Measurements from ENCODE around the gene GRM4.

DNA sequence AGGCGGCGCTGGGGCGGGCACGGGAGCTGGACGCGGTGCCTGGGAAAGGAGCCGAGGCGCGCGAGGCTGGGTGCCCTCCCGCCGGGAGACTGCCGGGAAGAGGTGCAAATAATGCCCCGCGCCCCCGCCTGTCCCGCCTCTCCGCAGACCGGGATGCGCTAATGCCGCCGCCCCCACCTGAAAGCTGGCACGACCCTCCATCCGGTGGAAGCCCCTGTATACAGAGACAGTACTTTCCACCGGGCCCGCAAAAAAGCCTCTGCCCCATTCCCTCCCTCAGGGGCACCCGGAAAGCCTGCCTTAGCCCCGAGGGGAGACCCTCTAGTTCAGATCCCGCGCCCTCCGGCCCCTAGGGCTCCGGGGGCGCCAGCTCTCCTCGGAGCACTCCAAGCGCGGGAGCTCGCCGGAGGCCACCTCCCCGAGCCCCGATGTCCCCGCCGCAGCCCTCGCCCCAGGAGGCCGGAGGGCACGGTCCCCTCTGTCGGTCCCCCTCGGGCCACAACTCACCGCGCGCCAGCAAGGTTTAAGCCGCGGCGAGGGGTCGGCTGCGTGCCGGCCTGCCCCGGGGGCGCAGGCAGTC lies 1.2 kb downstream of the GRM4 start:
- TF ChIP-seq POLR2A (IDR thresholded peaks at IDR 0.05) = no peak
- TF ChIP-seq, protein P1, sequence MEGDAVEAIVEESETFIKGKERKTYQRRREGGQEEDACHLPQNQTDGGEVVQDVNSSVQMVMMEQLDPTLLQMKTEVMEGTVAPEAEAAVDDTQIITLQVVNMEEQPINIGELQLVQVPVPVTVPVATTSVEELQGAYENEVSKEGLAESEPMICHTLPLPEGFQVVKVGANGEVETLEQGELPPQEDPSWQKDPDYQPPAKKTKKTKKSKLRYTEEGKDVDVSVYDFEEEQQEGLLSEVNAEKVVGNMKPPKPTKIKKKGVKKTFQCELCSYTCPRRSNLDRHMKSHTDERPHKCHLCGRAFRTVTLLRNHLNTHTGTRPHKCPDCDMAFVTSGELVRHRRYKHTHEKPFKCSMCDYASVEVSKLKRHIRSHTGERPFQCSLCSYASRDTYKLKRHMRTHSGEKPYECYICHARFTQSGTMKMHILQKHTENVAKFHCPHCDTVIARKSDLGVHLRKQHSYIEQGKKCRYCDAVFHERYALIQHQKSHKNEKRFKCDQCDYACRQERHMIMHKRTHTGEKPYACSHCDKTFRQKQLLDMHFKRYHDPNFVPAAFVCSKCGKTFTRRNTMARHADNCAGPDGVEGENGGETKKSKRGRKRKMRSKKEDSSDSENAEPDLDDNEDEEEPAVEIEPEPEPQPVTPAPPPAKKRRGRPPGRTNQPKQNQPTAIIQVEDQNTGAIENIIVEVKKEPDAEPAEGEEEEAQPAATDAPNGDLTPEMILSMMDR (IDR thresholded peaks at IDR 0.05) = no peak

All from Peyer's patch (tissue), 4 donors.